Thoracic aorta (tissue), 2 donors: ENCODE measurements around the gene SRP9. TPM values are rescaled to one million over a fixed set of nuclear protein-coding genes. Genes with fewer than 3 reads are reported as not detected.
"Not testable (repeated sequence)": the region's sequence is repeated elsewhere in the genome, so short reads cannot be mapped to it uniquely, and the experiment has no call there.

Experiments used
- ATAC-seq: fragments of 150-250 bp; one replicate; pipeline ENCODE4 v1.8.0; 2017; ENCODE audit warnings: low read depth; ENCODE audit not compliant: insufficient number of reproducible peaks, low FRiP score
- DNase-seq: peaks from one replicate; pipeline ENCODE4 v3.0.0-alpha.2; 2020; ENCODE audit warnings: low spot score
- H3K27ac ChIP-seq, 2 donors: fragments of 200-600 bp; sonication (generic); 1 replicate in 1 of 2; 2 replicates in 1 of 2; pipeline ENCODE4 v1.5.1; 2016; ENCODE audit warnings: mild to moderate bottlenecking in 2 of 2, moderate library complexity in 2 of 2
- H3K27me3 ChIP-seq: fragments of 200-600 bp; sonication (generic); replicated peaks from 2 replicates; pipeline ENCODE4 v1.6.0; 2016; ENCODE audit warnings: mild to moderate bottlenecking; ENCODE audit not compliant: insufficient read depth
- H3K36me3 ChIP-seq: fragments of 200-600 bp; sonication (generic); one replicate; pipeline ENCODE4 v1.5.1; 2016
- H3K4me1 ChIP-seq, 2 donors: fragments of 200-600 bp; sonication (generic); 1 replicate in 1 of 2; 2 replicates in 1 of 2; pipeline versions ENCODE4 v1.5.1 to v1.6.0; 2016; ENCODE audit warnings: low read depth in 2 of 2, mild to moderate bottlenecking in 1 of 2; ENCODE audit not compliant: control insufficient read depth in 1 of 2
- H3K4me3 ChIP-seq: fragments of 200-600 bp; sonication (generic); 2 replicates; pipeline ENCODE4 v1.5.1; 2016; ENCODE audit warnings: mild to moderate bottlenecking
- H3K9me3 ChIP-seq: fragments of 200-600 bp; sonication (generic); 2 replicates; pipeline ENCODE4 v1.5.1; 2016
- total RNA-seq, 2 donors: library from RNA; depleted of rRNA; stranded (reverse); fragments of >200 nt; gene quantifications; one replicate each; pipeline versions ENCODE4 v1.1.0 to v1.2.3, GENCODE V29; 2016
- TF ChIP-seq, protein P1 (sequence below): fragments of 200-600 bp; sonication (generic); IDR thresholded peaks from one replicate; pipeline ENCODE4 v1.5.1; 2019; ENCODE audit warnings: antibody characterized with exemption

SRP9 gene
- total RNA-seq, 2 donors from 2014 or later: 130 to 131 TPM

DNA sequence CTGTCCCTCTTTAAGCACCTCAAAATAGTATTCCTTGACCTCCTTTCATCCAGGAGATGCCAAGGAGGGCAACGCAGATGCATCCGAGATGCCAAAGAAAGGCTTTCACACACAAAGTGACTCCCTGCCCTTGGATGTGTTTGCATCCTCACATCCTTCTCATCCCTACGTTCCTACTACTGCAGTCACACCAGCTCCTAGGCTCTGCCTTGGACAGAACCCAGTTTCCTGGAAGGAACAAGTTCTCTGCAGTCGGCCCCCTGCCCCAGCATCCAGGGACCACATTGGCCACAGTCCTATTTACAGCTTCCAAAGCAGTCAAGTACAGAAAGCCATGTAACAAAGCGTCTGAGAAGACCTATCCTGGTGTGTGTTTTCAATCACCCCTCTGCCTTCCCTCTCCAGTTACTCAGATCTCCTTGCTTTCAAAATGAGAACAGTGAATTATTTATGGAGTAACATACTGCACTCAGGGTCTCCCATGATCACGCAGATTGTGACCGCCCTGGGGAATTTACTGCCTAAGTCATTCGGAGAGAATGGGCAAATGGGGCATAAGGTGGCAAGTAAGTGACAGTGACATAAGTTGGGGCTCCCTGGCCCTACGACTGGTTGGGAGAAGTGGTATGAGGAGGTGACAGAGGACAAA lies 21.8 kb upstream of the SRP9 start:
- Histone ChIP-seq H3K4me1 (peaks cover 0 to 15% of the 10 kb centered on the region in 2 donors), H3K27ac (peak overlapping the region; percentile 23 to 60), H3K27me3 (no peaks in the 10 kb centered on the region), H3K9me3 (no peaks in the 10 kb centered on the region), H3K36me3 (no peaks in the 10 kb centered on the region), H3K4me3 (no peak overlapping the region)
- ATAC-seq (no peak), DNase-seq (no peak)
- TF ChIP-seq, protein P1, sequence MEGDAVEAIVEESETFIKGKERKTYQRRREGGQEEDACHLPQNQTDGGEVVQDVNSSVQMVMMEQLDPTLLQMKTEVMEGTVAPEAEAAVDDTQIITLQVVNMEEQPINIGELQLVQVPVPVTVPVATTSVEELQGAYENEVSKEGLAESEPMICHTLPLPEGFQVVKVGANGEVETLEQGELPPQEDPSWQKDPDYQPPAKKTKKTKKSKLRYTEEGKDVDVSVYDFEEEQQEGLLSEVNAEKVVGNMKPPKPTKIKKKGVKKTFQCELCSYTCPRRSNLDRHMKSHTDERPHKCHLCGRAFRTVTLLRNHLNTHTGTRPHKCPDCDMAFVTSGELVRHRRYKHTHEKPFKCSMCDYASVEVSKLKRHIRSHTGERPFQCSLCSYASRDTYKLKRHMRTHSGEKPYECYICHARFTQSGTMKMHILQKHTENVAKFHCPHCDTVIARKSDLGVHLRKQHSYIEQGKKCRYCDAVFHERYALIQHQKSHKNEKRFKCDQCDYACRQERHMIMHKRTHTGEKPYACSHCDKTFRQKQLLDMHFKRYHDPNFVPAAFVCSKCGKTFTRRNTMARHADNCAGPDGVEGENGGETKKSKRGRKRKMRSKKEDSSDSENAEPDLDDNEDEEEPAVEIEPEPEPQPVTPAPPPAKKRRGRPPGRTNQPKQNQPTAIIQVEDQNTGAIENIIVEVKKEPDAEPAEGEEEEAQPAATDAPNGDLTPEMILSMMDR: no peak

DNA sequence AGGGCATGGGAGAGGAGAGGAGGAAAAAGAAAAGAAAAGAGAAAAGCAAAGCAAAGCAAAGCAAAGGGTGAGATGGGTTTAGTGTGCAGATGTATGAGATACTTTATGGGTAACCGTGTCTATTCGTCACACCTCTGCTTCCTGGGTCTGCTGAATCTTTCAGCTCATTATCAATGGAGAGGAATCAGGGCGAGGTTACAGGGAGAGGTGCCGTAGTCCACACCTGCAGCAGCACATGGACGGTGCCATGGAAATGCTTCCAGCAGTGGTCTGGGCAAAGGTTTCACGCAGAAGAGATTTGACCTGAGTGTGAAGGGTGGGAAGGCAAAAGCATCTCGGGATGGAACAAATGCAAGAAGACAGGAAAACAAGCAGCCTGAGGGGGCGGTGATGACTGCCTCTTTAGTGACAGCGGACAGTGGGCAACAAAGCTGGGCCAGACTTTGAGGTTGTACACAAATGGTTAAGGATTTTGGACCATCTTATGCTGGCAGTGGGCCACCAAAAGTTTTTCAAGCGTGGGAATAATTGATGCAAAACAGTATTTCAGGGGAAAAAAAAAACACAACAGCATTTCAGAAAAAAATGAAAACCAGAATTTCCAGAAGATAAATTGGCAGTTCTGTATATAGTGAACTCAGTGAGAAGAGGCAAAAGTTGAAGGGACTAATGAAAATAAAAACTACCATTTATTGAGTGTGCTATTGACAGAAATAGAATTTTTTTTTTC lies 19.5 kb upstream of the SRP9 start:
- ATAC-seq: no peak
- no peak overlapping the region for H3K27ac ChIP-seq
- no peak overlapping the region for H3K4me3 ChIP-seq
- H3K27me3 ChIP-seq: no peaks in the 10 kb centered on the region
- no peaks in the 10 kb centered on the region for H3K9me3 ChIP-seq
- no peak for DNase-seq
- TF ChIP-seq, protein P1: no peak
- H3K4me1 ChIP-seq: peaks cover 3 to 27% of the 10 kb centered on the region in 2 donors
- H3K36me3 ChIP-seq: no peaks in the 10 kb centered on the region

- H3K9me3 ChIP-seq, H3K27me3 ChIP-seq, ATAC-seq, H3K4me3 ChIP-seq, H3K36me3 ChIP-seq, H3K27ac ChIP-seq, DNase-seq: not testable (repeated sequence)
- peaks cover 15 to 42% of the 10 kb centered on the region in 2 donors for H3K4me1 ChIP-seq
These were observed 17.7 kb upstream of the SRP9 start for GRCh38 chr1:225759972-225760371.

DNA sequence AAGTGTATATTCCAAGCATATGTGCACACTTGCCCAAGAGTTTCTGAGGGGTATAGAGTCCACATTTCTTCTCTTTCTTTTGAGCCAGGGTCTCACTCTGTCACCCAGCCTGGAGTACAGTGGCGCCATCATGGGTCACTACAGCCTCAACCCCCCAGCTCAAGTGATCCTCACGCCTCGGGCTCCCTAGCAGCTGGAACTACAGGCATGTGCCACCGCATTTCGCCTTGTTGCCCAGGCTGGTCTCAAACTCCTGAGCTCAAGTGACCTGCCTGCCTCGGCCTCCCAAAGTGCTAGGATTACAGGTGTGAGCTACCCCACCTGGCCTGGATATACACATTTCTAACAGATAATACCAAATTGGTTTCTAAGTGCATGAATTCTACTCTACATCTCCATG lies 17.1 kb upstream of the SRP9 start:
- TF ChIP-seq, protein P1: no peak
- Histone ChIP-seq H3K36me3 (no peaks in the 10 kb centered on the region), H3K27me3 (no peaks in the 10 kb centered on the region), H3K4me3 (no peak overlapping the region), H3K9me3 (no peaks in the 10 kb centered on the region), H3K27ac (no peak overlapping the region), H3K4me1 (peaks cover 15 to 41% of the 10 kb centered on the region in 2 donors)
- DNase-seq (no peak), ATAC-seq (no peak)

GRCh38 chr1:225761395-225761794 lies 16.2 kb upstream of the SRP9 start:
- H3K4me3 ChIP-seq, H3K36me3 ChIP-seq, H3K27ac ChIP-seq, ATAC-seq, H3K9me3 ChIP-seq, H3K27me3 ChIP-seq, DNase-seq: not testable (repeated sequence)
- H3K4me1 ChIP-seq: peaks cover 16 to 42% of the 10 kb centered on the region in 2 donors

- Histone ChIP-seq H3K36me3 (no peaks in the 10 kb centered on the region), H3K27me3 (no peaks in the 10 kb centered on the region), H3K27ac (peak overlapping the region; percentile 62 to 78), H3K4me3 (no peak overlapping the region), H3K4me1 (peaks cover 22 to 49% of the 10 kb centered on the region in 2 donors), H3K9me3 (no peaks in the 10 kb centered on the region)
- DNase-seq (no peak), ATAC-seq (no peak)
- TF ChIP-seq, protein P1: no peak
These were observed 15.6 kb upstream of the SRP9 start for GRCh38 chr1:225762002-225762441.
